ENCODE measurements around the gene SSTR4.

SSTR4 gene

GRCh38 chr20:23065266-23066201 lies 30.4 kb downstream of the SSTR4 start:
- DNase-seq (ENCODE audit: low read depth in 2 of 2): no peak

GRCh38 chr20:23066772-23067171 lies 31.7 kb downstream of the SSTR4 start:
- DNase-seq (ENCODE audit: low read depth in 2 of 2): no peak

DNA sequence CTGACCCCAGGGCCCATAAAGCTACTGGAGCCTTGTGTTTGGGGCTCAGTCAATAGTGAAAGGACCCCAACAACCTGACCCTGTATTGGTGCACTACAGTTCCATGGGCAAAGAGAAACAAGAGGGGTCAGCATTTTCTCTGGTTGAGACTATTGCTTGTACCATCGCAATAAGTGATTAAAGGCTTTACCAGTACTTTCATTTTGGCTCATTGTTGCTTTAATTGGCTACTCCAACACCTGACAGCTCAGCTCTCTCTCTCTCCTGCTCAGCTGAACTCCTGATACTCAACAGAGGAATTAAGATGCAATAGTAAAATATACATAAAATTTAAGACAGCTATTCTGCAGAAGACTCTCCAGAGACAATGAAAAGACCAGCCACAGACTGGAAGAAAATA lies 33.2 kb downstream of the SSTR4 start:
- DNase-seq (ENCODE audit: low read depth in 2 of 2): no peak

GRCh38 chr20:23069108-23069507 lies 34.0 kb downstream of the SSTR4 start:
- no peak for DNase-seq (ENCODE audit: low read depth in 2 of 2)

- no peak for DNase-seq (ENCODE audit: low read depth in 2 of 2)
Observed at GRCh38 chr20:23071398-23071797, 36.3 kb downstream of the SSTR4 start.

- DNase-seq (ENCODE audit: low read depth in 2 of 2): no peak
Observed at GRCh38 chr20:23071996-23072395, 36.9 kb downstream of the SSTR4 start.

DNA sequence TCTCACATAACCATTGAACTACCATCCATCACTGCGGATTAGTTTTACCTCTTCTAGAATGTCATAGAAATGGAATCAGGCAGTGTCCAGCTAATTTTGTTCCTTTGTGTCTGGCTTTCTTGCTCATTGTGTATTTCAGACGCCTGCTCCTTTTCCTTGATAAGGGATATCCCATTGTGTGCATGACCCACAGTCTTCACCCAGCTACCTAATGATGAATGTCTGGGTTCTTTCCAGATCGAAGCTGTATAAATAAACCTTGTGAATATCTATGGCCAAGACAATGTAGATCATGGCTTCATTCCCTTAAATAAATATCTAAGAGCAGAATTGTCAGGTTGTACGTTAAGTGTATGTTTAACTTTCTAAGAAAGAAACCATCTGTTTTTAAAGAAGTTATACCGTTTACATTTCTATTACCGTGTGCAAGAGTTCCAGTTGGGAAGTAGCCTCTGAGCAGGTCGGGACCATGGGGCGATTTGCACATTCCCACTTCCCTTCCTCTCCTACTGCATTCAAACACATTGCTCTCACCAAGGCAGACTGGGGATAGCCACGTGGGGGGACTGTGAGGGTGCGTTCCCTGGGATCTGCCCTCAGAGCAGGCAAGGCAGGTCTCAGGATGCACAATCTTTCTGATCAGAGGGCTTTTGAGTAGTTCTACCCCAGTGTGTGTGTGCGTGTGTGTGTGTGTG lies 37.9 kb downstream of the SSTR4 start:
- DNase-seq (ENCODE audit: low read depth in 2 of 2): no peak

DNA sequence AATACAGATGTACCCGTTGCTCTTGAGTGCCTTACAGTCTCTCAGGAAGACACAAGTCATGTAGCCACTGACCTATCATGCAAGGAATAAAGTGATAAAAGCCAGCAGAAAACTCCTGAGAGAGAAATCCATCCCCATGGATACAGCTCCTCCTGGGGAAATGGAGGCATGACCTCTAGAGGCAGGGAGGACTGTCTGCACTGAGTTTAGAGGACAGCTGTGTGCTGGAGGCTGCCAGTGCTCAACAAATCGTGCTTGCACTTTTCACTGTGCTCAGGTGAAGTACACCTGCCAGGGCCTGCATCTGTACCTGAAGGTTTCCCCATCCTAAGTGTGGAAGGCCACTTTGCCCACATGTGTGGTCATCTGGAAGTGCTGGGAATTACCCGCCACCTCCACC lies 38.9 kb downstream of the SSTR4 start:
- DNase-seq (ENCODE audit: low read depth in 2 of 2): no peak

DNA sequence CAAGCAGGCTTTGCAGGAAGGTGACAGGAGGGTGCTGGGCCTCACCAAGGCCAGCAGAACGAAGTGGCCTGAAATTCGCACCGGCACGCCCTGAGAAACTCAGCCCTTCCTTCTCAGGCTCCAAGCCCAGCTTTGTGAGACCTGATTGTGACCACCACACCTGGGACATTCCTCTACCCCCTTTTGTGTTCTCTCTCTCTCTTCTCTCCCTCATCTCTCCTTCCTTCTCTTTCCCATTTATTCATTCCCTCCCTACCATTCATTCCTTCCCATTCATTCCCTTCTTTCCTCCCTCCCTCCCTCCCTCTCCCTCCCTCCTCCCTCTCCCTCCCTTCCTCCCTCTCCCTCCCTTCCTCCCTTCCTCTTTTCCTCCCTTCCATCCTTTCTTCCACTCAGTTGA lies 42.2 kb downstream of the SSTR4 start:
- no peak for DNase-seq (ENCODE audit: low read depth in 2 of 2)

GRCh38 chr20:23078351-23079015 lies 43.4 kb downstream of the SSTR4 start:
- no peak for DNase-seq (ENCODE audit: low read depth in 2 of 2)

GRCh38 chr20:23079016-23079351 lies 43.9 kb downstream of the SSTR4 start:
- DNase-seq (ENCODE audit: low read depth in 2 of 2): no peak

- no peak for DNase-seq (ENCODE audit: low read depth in 2 of 2)
Observed at GRCh38 chr20:23079926-23080325, 44.8 kb downstream of the SSTR4 start.

DNA sequence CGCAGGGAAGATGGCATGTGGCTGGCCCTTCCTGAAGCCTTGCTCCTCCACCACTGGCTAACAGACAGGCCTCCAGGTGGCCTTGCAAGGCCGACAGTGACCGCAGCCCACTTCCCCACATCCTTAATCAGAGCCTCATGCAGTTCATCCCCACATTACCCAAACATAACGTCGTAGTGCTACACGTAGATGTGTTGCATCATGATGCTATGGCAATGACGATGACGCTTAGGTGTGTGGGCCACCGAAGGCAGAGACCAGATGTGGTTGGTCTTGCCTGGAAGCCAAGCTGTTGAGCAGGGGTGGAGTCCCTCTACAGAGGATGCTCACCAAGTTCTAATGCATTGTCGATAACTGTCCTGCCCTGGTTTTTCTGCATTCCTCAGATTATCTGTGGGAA lies 45.4 kb downstream of the SSTR4 start:
- DNase-seq (ENCODE audit: low read depth in 2 of 2): no peak

DNA sequence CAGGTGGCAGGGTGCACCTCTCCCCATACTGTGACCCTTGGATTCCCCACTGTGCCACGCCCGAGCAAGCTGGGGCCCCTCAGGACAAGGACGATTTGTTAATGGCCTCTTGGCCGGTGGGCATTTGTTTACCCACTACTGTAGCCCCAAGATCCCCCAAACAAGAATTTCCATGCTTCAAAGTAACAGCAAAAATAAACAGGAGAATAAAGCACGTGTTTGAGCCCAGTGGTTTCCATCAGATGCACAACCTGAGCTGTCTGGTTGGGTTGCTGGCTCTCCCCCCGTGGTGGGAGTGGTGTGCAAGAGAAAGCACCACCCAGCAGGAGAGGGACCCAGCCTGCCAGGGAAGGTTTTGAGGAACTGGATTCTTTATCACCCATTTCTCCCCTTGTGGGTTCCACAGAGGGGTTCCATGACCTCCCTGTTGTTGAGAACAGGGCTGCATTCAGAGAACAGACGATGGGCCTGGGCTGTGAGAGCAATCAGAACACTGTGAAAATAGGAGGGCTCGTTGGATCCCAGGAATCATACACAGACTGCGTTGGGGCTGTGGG lies 46.2 kb downstream of the SSTR4 start:
- no peak for DNase-seq (ENCODE audit: low read depth in 2 of 2)

DNA sequence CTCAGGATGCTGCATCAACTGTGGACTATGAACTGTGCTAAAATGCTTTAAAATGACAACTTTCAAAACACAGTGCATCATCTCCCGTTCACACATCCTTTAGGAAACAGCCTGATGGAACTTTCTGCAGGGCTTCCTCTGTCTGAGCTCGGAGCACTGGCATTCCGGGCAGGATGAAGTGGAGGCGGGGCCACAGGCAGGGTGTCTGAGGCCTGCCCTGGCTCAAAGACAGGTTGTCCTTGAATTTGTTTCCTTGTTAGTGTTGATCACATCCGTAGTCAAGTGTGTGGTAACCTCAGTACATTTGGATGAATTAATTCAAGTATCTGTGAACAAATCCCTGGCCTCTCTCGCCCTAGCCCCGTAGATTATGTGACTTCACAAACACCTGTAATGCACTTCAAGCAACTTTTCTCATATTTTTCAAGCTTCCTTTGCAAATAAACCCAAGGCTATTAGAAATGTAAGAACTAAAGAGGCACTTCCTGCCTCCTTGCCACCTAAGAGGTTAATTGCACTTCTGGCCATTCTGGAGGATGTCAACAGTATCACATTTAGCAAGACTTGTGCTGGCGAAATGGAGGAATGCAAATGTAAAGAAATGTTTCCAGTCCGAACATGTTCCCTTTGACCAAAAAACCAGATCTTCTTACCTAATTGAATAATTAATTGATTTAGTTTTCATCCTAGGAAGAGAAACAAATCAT lies 47.9 kb downstream of the SSTR4 start:
- no peak for DNase-seq (ENCODE audit: low read depth in 2 of 2)

- no peak for DNase-seq (ENCODE audit: low read depth in 2 of 2)
Observed at GRCh38 chr20:23083553-23084220, 48.6 kb downstream of the SSTR4 start.

GRCh38 chr20:23084282-23084844 lies 49.3 kb downstream of the SSTR4 start:
- no peak for DNase-seq (ENCODE audit: low read depth in 2 of 2)

DNA sequence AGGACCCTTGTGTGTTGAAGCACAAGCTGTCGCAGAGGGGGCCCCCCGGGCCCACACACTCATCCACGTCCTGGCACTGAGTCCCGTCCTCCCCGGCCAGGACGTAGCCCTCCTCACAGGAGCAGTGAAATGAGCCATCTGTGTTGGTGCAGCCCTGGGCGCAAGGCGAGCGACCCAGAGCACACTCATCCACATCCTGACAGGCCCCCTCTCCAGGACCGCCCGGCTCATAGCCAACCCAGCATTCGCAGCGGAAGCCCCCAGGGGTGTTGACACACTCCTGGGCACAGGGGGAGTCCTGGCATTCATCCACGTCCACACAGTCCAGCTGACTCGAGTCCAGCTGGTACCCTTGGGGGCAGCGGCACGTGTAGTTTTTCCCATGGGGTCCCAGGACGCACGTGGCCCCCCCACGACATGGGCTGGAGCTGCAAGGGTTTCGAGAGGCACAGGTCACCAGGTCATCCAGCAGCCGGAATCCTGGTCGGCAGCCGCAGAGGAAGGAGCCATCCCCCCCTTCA lies 49.8 kb downstream of the SSTR4 start:
- no peak for DNase-seq (ENCODE audit: low read depth in 2 of 2)

- DNase-seq (ENCODE audit: low read depth in 2 of 2): no peak
Observed at GRCh38 chr20:23085436-23086055, 50.4 kb downstream of the SSTR4 start.

GRCh38 chr20:23086056-23086566 lies 51.0 kb downstream of the SSTR4 start, which contains the start of gene CD93:
CD93 (minus strand) TSS chr20:23086324; CDS start chr20:23086192, 132 bp downstream.
- no peak for DNase-seq (ENCODE audit: low read depth in 2 of 2)

All from stimulated activated CD4-positive, alpha-beta T cell treated with anti-CD3 and anti-CD28 coated beads, Interleukin-1b, Interleukin-23, amount 100 ng/mL, for 4 hours (primary cell).